ENCODE data around the gene TCL1B.

TCL1B gene

GRCh38 chr14:95685978-95686922 lies at the start of gene TCL1B:
TSS of gene TCL1B (plus strand) at chr14:95686426. CDS start at chr14:95686468, 42 bp downstream.
- in situ Hi-C loops (cut with MboI; ENCODE audit: low sequenced_read_pairs) = no loop called here
- Histone ChIP-seq H3K4me1 (peaks cover 3% of the 10 kb centered on the region; the same call in 1 of the 2 replicates), H3K9me3 (no peaks in the 10 kb centered on the region), H3K36me3 (replicated peaks) (no peaks in the 10 kb centered on the region), H3K27me3 (ENCODE audit: low read depth) (no peaks in the 10 kb centered on the region), H3K4me3 (no peak within 1 kb of the TSS)
- no peak for DNase-seq (ENCODE audit: low spot score in 2 of 2)

- no peaks in the 10 kb centered on the region for H3K4me1 ChIP-seq
- H3K4me3 ChIP-seq = no peak overlapping the region
- in situ Hi-C loops (cut with MboI; ENCODE audit: low sequenced_read_pairs) = no loop called here
- no peak for DNase-seq (ENCODE audit: low spot score in 2 of 2)
- no peaks in the 10 kb centered on the region for H3K27me3 ChIP-seq (ENCODE audit: low read depth)
- no peaks in the 10 kb centered on the region for H3K36me3 ChIP-seq (replicated peaks)
- no peaks in the 10 kb centered on the region for H3K9me3 ChIP-seq
Measured at GRCh38 chr14:95644981-95645380, 41.2 kb upstream of the TCL1B start.

DNA sequence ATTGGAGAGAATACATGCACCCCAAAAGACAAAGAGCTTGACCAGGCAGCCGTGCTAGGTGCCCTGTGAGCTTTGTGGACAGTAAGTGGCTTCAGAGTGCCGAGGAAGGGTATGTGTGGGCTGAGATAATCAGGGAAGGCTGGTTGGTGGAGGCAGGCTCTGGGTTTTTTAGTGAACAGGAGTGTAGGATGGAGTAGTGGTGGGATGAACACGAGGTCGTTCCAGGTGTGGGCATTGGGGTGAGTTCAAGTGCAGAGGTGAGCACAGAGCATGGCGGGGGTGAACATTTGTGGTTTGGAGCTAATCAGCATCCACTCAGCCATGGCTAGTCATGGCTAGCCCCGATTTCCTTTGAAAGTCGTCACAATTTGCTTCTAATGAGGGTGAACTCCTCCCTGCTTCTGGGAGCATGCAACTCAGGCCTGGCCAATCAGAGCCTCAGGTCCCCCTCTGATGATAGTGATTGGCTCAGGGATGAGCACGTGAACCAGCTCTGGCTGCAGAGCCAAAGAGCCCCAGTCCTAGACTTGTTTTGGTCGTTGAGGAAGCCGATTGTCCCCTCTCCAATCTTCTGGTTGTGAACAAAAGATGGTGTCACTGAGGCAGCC lies 40.7 kb upstream of the TCL1B start:
- in situ Hi-C loops (cut with MboI; ENCODE audit: low sequenced_read_pairs) = no loop called here
- H3K4me3 ChIP-seq = no peak overlapping the region
- no peaks in the 10 kb centered on the region for H3K27me3 ChIP-seq (ENCODE audit: low read depth)
- no peaks in the 10 kb centered on the region for H3K36me3 ChIP-seq (replicated peaks)
- no peaks in the 10 kb centered on the region for H3K9me3 ChIP-seq
- DNase-seq (ENCODE audit: low spot score in 2 of 2) = no peak
- no peaks in the 10 kb centered on the region for H3K4me1 ChIP-seq

GRCh38 chr14:95647926-95648325 lies 38.3 kb upstream of the TCL1B start:
- no peaks in the 10 kb centered on the region for H3K9me3 ChIP-seq
- no peaks in the 10 kb centered on the region for H3K36me3 ChIP-seq (replicated peaks)
- peaks cover 16% of the 10 kb centered on the region for H3K4me1 ChIP-seq
- H3K4me3 ChIP-seq = no peak overlapping the region
- no peaks in the 10 kb centered on the region for H3K27me3 ChIP-seq (ENCODE audit: low read depth)
- in situ Hi-C loops (cut with MboI; ENCODE audit: low sequenced_read_pairs) = no loop called here
- no peak for DNase-seq (ENCODE audit: low spot score in 2 of 2)

- Histone ChIP-seq H3K9me3 (no peaks in the 10 kb centered on the region), H3K36me3 (replicated peaks) (no peaks in the 10 kb centered on the region), H3K4me3 (no peak overlapping the region), H3K27me3 (ENCODE audit: low read depth) (no peaks in the 10 kb centered on the region), H3K4me1 (peaks cover 16% of the 10 kb centered on the region)
- in situ Hi-C loops (cut with MboI; ENCODE audit: low sequenced_read_pairs) = no loop called here
- DNase-seq (ENCODE audit: low spot score in 2 of 2) = no peak
Measured at GRCh38 chr14:95649230-95649629, 37.0 kb upstream of the TCL1B start.

DNA sequence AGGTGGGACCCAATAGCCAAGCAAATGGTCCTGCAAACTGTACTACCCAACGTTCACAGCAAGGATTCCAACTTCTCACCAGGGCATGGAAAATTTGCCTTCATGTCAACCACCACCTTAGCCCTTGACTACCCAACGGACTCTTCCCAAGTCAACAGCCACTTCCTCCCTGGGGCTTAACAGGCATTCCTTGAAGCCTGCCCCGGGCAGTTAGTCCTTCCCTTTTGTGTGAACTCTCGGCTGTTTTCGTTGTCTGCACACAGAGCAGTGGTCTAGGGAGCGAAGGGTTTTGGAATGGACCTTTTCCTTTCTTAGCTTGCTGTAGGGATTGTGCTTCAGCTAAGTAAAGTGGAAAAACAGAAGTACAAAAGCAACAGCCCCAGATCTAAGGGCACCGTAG lies 35.2 kb upstream of the TCL1B start:
- H3K4me1 ChIP-seq = peaks cover 16% of the 10 kb centered on the region
- H3K27me3 ChIP-seq (ENCODE audit: low read depth) = no peaks in the 10 kb centered on the region
- H3K36me3 ChIP-seq (replicated peaks) = no peaks in the 10 kb centered on the region
- in situ Hi-C loops (cut with MboI; ENCODE audit: low sequenced_read_pairs) = no loop called here
- no peak overlapping the region for H3K4me3 ChIP-seq
- H3K9me3 ChIP-seq = no peaks in the 10 kb centered on the region
- DNase-seq (ENCODE audit: low spot score in 2 of 2) = no peak

DNA sequence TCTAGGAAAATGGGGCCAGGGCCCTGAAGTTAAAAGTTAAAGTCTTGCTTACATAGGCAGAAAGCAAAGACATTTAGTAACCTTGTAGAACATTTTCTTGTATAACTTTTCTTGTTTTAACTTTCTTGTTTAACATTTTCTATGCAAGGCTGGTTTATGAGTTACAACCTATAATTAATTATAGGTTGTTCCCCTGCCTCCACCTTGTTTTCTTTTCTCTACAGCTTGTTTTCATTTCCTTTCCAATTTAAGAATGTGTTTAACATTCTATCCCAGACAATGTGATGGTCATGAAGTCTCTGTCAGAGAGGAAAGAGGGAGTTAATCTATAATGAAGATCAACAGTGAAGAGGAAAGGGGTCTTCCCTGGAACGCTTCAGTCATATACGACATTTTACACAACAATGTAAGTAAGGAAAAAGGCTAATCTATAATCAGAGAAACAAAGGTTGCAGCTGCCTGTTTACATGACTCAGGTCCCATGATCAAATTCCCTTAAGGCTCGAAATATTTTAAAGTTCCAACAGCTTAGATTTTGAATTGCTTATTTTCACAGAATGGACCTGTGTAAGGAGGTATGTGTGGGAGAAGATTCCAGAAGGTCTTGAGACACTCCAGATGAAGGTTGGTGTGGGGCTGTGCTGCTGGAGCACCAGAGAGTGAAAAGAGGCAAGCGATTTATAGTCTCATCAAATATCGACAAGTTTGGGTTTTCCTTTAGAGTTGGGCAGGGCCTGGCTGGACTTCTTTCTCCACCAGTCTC lies 34.2 kb upstream of the TCL1B start:
- peaks cover 16% of the 10 kb centered on the region for H3K4me1 ChIP-seq
- no peak overlapping the region for H3K4me3 ChIP-seq
- no peaks in the 10 kb centered on the region for H3K9me3 ChIP-seq
- peak in 1 of 2 experiments; percentile 40 for DNase-seq (ENCODE audit: low spot score in 2 of 2)
- H3K27me3 ChIP-seq (ENCODE audit: low read depth) = no peaks in the 10 kb centered on the region
- in situ Hi-C loops (cut with MboI; ENCODE audit: low sequenced_read_pairs) = no loop called here
- no peaks in the 10 kb centered on the region for H3K36me3 ChIP-seq (replicated peaks)

- in situ Hi-C loops (cut with MboI; ENCODE audit: low sequenced_read_pairs) = no loop called here
- no peak for DNase-seq (ENCODE audit: low spot score in 2 of 2)
Measured at GRCh38 chr14:95652690-95653089, 33.5 kb upstream of the TCL1B start.

GRCh38 chr14:95655461-95655860 lies 30.8 kb upstream of the TCL1B start:
- in situ Hi-C loops (cut with MboI; ENCODE audit: low sequenced_read_pairs) = no loop called here
- no peaks in the 10 kb centered on the region for H3K9me3 ChIP-seq
- H3K36me3 ChIP-seq (replicated peaks) = no peaks in the 10 kb centered on the region
- no peak overlapping the region for H3K4me3 ChIP-seq
- no peak for DNase-seq (ENCODE audit: low spot score in 2 of 2)
- peaks cover 20% of the 10 kb centered on the region for H3K4me1 ChIP-seq
- no peaks in the 10 kb centered on the region for H3K27me3 ChIP-seq (ENCODE audit: low read depth)

More at GRCh38 chr14:95652690-95653089, 33.5 kb upstream of the TCL1B start:
- H3K27me3 ChIP-seq (ENCODE audit: low read depth) = no peaks in the 10 kb centered on the region
- H3K4me3 ChIP-seq = no peak overlapping the region
- no peaks in the 10 kb centered on the region for H3K9me3 ChIP-seq
- no peaks in the 10 kb centered on the region for H3K36me3 ChIP-seq (replicated peaks)
- peaks cover 17% of the 10 kb centered on the region for H3K4me1 ChIP-seq

DNA sequence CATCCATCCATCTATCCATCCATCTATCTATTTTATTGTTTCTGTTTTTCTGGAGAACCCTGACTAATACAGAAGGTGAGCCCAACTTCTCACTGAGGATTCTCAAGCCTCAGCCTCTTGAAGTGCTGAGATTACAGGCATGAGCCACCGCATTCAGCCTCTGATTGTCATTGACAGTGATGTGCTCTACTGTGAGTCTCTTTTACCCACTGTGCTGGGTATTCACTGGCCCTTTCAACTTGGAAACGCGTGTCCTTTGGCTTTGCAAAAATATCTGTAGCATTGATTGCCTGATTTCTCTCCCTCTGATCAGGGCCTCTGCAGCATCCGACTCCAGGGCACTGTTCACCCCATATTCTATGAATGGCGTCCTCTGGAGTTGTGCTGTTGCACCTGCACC lies 29.6 kb upstream of the TCL1B start:
- H3K27me3 ChIP-seq (ENCODE audit: low read depth) = no peaks in the 10 kb centered on the region
- no peak overlapping the region for H3K4me3 ChIP-seq
- in situ Hi-C loops (cut with MboI; ENCODE audit: low sequenced_read_pairs) = no loop called here
- H3K4me1 ChIP-seq = peaks cover 15% of the 10 kb centered on the region
- H3K36me3 ChIP-seq (replicated peaks) = no peaks in the 10 kb centered on the region
- no peak for DNase-seq (ENCODE audit: low spot score in 2 of 2)
- H3K9me3 ChIP-seq = no peaks in the 10 kb centered on the region

DNA sequence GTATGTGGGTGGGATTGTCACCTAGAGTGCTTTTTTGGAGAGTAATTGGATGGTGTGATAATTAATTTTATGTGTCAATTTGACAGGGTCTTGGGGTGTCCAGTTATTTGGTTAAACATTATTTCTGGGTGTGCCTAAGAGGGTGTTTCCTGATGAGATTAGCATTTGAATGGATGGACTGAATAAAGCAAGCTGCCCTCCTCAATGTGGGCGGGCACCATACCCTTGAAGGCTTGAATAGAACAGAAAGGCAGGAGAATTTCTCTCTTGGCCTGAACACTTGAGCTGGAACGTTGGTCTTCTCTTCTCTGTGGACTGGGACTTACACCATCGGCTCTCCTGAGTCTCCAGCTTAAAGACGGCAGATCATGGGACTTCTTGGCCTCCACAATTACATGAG lies 28.8 kb upstream of the TCL1B start:
- Histone ChIP-seq H3K27me3 (ENCODE audit: low read depth) (no peaks in the 10 kb centered on the region), H3K4me3 (no peak overlapping the region), H3K4me1 (peaks cover 7% of the 10 kb centered on the region), H3K9me3 (no peaks in the 10 kb centered on the region), H3K36me3 (replicated peaks) (no peaks in the 10 kb centered on the region)
- in situ Hi-C loops (cut with MboI; ENCODE audit: low sequenced_read_pairs) = no loop called here
- no peak for DNase-seq (ENCODE audit: low spot score in 2 of 2)

GRCh38 chr14:95659293-95659989 lies 26.8 kb upstream of the TCL1B start:
- no peak overlapping the region for H3K4me3 ChIP-seq
- in situ Hi-C loops (cut with MboI; ENCODE audit: low sequenced_read_pairs) = no loop called here
- no peaks in the 10 kb centered on the region for H3K9me3 ChIP-seq
- H3K36me3 ChIP-seq (replicated peaks) = no peaks in the 10 kb centered on the region
- H3K4me1 ChIP-seq = peaks cover 3% of the 10 kb centered on the region; the same call in 1 of the 2 replicates
- DNase-seq (ENCODE audit: low spot score in 2 of 2) = no peak
- H3K27me3 ChIP-seq (ENCODE audit: low read depth) = no peaks in the 10 kb centered on the region

DNA sequence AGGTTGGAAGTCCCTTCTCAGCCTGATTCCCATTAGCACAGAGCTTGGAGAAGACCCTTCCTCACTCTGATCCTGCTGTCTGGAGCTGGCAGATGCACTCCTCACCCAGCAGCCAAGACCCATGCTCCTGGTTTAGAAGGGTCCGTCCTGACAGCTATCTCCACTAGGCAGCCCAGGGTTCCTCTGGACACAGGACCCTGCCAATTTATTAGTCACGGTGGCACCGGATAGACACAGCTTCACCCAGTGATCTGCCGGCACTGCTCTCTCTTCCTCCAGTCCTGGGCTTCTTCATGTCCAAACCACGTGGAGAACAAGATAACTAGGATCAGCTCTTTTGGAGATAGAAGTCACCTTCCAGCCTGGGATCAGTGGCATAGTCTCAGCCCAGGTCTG lies 26.2 kb upstream of the TCL1B start:
- in situ Hi-C loops (cut with MboI; ENCODE audit: low sequenced_read_pairs) = no loop called here
- H3K4me1 ChIP-seq = peaks cover 3% of the 10 kb centered on the region; the same call in 1 of the 2 replicates
- no peak for DNase-seq (ENCODE audit: low spot score in 2 of 2)

More for the DNA sequence above, 26.2 kb upstream of the TCL1B start:
- no peaks in the 10 kb centered on the region for H3K9me3 ChIP-seq
- no peak overlapping the region for H3K4me3 ChIP-seq
- no peaks in the 10 kb centered on the region for H3K27me3 ChIP-seq (ENCODE audit: low read depth)
- no peaks in the 10 kb centered on the region for H3K36me3 ChIP-seq (replicated peaks)
